ENCODE measurements around the gene TTLL11.

GRCh38 chr9:121841771-121842611 lies 251.1 kb downstream of the TTLL11 start:
- TF ChIP-seq RFX5 (IDR thresholded peaks at IDR 0.05; ENCODE audit: borderline replicate concordance, low read depth, low read length) (no peak), MAX (IDR thresholded peaks at IDR 0.05) (no peak)

All from H1 (cell line).